Parathyroid adenoma (tissue), 2 donors: ENCODE data around the gene NFIX.

Source experiments
- H2AFZ ChIP-seq: fragments of 300-600 bp; sonication (generic); one replicate; pipeline ENCODE4 v1.7.0; 2017; ENCODE audit warnings: antibody characterized with exemption, mild to moderate bottlenecking
- H3K27ac ChIP-seq: fragments of 300-600 bp; sonication (generic); one replicate; pipeline ENCODE4 v1.7.0; 2017
- H3K27me3 ChIP-seq: fragments of 300-600 bp; sonication (generic); one replicate; pipeline ENCODE4 v1.7.0; 2017; ENCODE audit warnings: low read length; ENCODE audit not compliant: control insufficient read depth, insufficient read depth
- H3K36me3 ChIP-seq: fragments of 300-600 bp; sonication (generic); one replicate; pipeline ENCODE4 v1.7.0; 2017; ENCODE audit warnings: low read length; ENCODE audit not compliant: control insufficient read depth, insufficient read depth
- H3K4me1 ChIP-seq: fragments of 300-600 bp; sonication (generic); one replicate; pipeline ENCODE4 v1.7.0; 2017; ENCODE audit warnings: control low read depth
- H3K4me2 ChIP-seq: fragments of 300-600 bp; sonication (generic); one replicate; pipeline ENCODE4 v1.7.0; 2017; ENCODE audit warnings: low read length
- H3K4me3 ChIP-seq: fragments of 300-600 bp; sonication (generic); one replicate; pipeline ENCODE4 v1.7.0; 2017; ENCODE audit warnings: low read depth, low read length
- H3K79me2 ChIP-seq: fragments of 300-600 bp; sonication (generic); one replicate; pipeline ENCODE4 v1.7.0; 2017; ENCODE audit warnings: control low read depth
- H3K9ac ChIP-seq: fragments of 300-600 bp; sonication (generic); one replicate; pipeline ENCODE4 v1.7.0; 2017; ENCODE audit warnings: mild to moderate bottlenecking
- H3K9me3 ChIP-seq: fragments of 300-600 bp; sonication (generic); one replicate; pipeline ENCODE4 v1.7.0; 2017; ENCODE audit warnings: low read length; ENCODE audit not compliant: control insufficient read depth
- TF ChIP-seq, protein P1 (sequence below): fragments of 300-600 bp; sonication (generic); IDR thresholded peaks from one replicate; pipeline ENCODE4 v1.7.0; 2017; ENCODE audit warnings: antibody characterized with exemption, mild to moderate bottlenecking
- donor health status: primary hyperparathyroidism.

The NFIX gene

GRCh38 chr19:13120817-13121216 lies 125.5 kb downstream of the NFIX start:
- Histone ChIP-seq H3K27ac (no peak overlapping the region), H2AFZ (no peak overlapping the region), H3K36me3 (no peaks in the 10 kb centered on the region), H3K9me3 (no peaks in the 10 kb centered on the region), H3K9ac (no peak overlapping the region), H3K4me3 (no peak overlapping the region), H3K4me2 (no peak overlapping the region), H3K4me1 (peaks cover 10% of the 10 kb centered on the region), H3K27me3 (no peaks in the 10 kb centered on the region), H3K79me2 (peaks cover 21% of the 10 kb centered on the region)
- TF ChIP-seq, protein P1, sequence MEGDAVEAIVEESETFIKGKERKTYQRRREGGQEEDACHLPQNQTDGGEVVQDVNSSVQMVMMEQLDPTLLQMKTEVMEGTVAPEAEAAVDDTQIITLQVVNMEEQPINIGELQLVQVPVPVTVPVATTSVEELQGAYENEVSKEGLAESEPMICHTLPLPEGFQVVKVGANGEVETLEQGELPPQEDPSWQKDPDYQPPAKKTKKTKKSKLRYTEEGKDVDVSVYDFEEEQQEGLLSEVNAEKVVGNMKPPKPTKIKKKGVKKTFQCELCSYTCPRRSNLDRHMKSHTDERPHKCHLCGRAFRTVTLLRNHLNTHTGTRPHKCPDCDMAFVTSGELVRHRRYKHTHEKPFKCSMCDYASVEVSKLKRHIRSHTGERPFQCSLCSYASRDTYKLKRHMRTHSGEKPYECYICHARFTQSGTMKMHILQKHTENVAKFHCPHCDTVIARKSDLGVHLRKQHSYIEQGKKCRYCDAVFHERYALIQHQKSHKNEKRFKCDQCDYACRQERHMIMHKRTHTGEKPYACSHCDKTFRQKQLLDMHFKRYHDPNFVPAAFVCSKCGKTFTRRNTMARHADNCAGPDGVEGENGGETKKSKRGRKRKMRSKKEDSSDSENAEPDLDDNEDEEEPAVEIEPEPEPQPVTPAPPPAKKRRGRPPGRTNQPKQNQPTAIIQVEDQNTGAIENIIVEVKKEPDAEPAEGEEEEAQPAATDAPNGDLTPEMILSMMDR = no peak

DNA sequence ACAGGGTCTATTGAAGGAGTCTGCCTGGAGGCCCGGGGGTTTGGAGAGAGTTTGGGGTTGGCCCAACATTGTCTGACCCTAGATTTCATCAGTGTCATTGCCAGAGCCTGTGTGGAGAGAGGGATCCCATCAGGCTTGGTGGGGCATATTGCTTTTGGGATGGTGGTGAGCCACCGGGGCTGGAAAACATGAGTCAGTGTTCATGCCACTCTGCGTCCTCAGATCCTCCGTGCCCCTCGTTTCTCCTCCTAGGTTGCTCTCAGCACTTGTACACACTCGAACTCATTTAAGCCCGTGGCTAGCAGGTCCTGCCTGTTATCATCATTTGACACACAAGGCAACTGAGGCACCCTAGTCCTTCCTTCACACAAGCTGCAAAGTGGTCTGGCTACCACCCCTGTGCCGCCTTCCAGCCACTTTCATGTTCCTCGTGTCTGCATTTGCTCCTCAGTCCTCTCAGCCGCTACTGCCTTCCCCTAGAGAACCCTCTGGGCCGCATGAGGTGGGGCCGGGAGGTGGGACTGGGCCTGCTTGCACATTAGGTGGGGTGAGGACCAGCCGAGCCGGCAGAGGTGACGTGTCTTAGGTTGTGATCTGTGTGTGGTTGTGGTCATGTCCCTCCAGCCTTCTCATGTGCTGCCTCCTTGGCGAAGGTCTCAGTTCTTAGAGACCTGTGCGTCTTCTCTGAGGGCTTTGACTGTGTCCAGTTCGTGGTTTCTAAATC lies 126.4 kb downstream of the NFIX start:
- H3K27me3 ChIP-seq = no peaks in the 10 kb centered on the region
- H3K9me3 ChIP-seq = no peaks in the 10 kb centered on the region
- no peaks in the 10 kb centered on the region for H3K36me3 ChIP-seq
- H3K4me1 ChIP-seq = peaks cover 8% of the 10 kb centered on the region
- H3K4me2 ChIP-seq = no peak overlapping the region
- no peak overlapping the region for H2AFZ ChIP-seq
- TF ChIP-seq, protein P1 = no peak
- H3K79me2 ChIP-seq = peaks cover 26% of the 10 kb centered on the region
- H3K9ac ChIP-seq = no peak overlapping the region
- H3K27ac ChIP-seq = no peak overlapping the region
- no peak overlapping the region for H3K4me3 ChIP-seq

- H3K36me3 ChIP-seq = no peaks in the 10 kb centered on the region
- H3K9ac ChIP-seq = no peak overlapping the region
- no peak overlapping the region for H3K4me2 ChIP-seq
- H2AFZ ChIP-seq = no peak overlapping the region
- no peaks in the 10 kb centered on the region for H3K27me3 ChIP-seq
- H3K79me2 ChIP-seq = peaks cover 28% of the 10 kb centered on the region
- H3K9me3 ChIP-seq = no peaks in the 10 kb centered on the region
- TF ChIP-seq, protein P1 = no peak
- H3K4me3 ChIP-seq = no peak overlapping the region
- no peak overlapping the region for H3K27ac ChIP-seq
- peaks cover 8% of the 10 kb centered on the region for H3K4me1 ChIP-seq
These were observed 127.1 kb downstream of the NFIX start for GRCh38 chr19:13122275-13122878.

DNA sequence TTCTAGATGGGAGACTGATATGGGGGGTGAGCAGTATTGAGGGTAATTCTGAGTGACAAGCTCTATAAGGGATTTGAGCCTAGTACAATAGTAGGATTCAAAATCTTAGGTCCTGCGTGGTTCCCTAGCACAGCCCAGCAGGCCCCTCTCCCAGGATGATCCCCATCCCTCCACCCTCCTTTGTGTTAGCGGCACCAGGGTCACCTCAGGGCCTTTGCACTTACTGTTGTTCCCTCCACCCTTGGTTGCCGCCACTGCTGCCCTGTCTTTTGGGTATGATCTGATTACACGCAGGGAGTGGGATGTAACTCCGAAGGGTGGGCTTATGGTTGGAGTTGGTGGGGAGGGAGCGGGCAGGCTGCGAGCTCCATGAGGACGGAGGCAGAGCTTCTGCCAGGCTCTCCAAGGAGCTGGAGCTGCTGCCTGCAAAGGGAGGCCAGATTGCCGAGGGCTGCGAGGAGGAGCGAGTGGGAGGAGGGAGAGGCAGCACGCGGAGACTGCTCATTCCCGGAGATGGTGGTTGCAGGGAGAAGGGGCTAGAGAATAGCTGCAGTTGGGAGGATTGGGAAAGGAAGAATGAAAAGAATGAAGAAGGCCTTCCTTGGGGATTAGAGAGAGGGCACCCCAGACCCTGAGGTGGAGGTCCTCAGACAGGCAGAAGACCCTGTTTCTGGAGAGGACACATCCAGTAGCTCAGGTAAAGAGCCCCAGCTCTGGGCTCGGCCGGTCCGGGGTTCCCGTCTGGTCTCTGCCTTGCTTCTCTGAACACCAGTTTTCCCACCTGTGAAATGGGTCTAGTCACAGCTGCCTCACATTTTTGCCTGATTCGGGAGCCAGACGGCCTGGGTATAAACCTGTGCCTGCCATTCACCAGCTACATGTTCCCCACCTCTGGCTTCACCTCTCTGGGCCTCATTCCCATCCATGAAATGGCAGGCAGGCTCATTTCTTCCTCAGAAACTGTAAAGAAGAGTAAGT lies 128.0 kb downstream of the NFIX start:
- Histone ChIP-seq H3K4me3 (no peak overlapping the region), H3K4me1 (peaks cover 8% of the 10 kb centered on the region), H3K79me2 (peaks cover 31% of the 10 kb centered on the region), H3K27me3 (no peaks in the 10 kb centered on the region), H3K36me3 (no peaks in the 10 kb centered on the region), H2AFZ (no peak overlapping the region), H3K27ac (no peak overlapping the region), H3K9me3 (no peaks in the 10 kb centered on the region), H3K4me2 (no peak overlapping the region), H3K9ac (no peak overlapping the region)
- TF ChIP-seq, protein P1 = no peak
